G401.6 (cell line): ENCODE data around the gene GAK.

Source experiments
- FAIRE-seq: peaks from 2 replicates; lab custom pipeline; 2012; peaks lifted over from hg19 to GRCh38; lab: Jason Lieb, UNC

The GAK gene

DNA sequence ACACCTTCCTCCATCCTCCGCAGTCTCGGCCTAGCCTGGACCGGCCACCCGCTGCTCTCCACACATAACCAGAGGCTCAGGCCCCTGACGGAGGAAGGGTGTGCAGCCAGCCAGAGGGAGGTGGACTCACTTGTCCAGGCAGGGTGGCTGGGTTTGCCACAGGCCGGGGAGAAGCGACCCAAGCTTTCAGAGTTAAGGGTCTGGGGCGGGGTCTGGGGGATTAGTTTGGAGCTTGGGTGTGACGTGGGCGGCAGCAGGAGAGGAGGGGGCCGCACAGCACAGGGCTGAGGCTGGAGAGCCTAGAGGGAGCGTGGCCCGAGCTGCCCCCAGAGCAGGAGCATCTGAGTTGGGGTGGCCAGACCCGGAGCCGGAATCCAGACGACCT is 83.8 kb downstream of the GAK start:
- FAIRE-seq = no peak

DNA sequence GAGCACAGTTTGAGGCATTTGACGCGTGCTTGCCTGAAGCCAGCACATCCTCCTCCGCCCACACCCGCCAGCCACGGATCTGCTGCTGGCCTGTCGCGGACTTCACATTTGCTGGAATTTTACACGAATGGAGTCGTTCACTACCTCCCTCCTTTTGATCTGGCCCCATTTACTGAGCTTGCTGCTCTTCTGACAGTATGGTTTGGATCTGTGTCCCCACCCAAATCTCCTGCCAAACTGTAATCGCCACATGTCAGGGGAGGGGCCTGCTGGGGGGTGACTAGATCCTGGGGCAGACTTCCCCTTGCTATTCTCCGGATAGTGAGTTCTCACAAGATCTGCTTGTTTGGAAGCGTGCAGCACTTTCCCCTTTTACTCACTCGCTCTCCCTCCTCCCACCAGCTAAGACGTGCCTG is 86.3 kb downstream of the GAK start:
- no peak for FAIRE-seq

DNA sequence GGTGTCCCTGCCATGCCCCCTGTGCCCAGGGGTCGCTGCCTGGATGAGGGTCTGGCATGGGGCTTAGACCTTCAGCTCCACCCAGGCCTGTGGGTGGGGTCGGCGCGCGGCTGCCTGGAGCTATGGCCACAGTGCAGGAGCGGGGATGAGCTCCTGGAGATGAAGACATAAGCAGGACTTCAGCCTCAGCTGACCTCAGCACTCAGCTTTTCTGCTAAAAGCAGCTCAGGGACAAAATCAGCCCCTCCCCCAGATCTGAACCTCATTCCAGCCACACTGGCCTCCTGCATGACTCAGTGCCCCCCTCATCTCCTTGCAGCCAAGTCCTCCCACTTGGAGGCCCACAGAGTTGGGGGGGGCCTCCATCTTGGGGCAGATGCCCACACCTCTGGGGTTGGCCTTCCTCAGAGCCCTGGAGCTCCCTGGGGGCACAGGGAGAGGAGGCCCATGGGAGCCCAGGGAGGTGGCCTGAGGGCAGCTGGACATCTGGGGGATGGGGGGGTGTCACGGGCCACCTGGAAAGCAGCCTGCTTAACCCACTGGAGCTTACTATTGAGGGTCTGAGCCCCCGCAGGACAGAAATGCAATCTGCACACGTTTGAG is 86.8 kb downstream of the GAK start:
- FAIRE-seq = no peak

GRCh38 chr4:844752-845232 is 87.3 kb downstream of the GAK start:
- FAIRE-seq = no peak

DNA sequence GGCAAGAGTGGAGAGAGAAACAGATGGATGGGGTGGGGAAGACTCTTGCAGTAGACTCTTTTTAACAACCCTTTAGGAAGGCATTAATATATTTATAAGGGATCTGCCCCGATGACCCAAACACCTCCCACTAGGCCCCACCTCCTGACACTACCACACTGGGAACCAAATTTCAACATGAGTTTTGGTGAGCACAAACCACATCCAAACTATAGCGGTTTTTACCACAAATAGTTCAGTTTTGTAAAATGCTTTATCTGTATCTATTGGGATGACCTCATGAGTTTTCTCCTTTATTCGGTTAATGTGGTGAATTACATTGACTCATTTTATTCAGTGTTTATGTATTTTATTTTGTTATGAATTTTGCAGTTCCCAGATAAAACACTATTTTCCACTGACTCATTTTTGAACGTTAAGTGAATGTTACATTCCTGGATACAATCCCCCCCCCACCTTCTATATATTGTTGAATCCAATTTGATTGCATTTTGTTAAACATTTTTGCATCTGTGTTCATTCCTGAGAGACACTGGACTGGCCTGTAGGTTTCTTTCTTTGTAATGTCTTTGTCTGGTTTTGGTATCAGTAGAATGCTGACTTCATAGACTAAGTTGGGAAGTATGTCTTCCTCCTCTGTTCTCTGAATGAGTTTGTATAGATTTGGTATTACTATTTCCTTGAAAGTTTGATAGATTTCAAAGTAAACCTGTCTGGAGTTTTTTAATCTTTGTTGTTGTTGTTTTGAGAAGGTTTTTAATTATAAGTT is 92.3 kb downstream of the GAK start:
- peak; percentile 11 for FAIRE-seq

DNA sequence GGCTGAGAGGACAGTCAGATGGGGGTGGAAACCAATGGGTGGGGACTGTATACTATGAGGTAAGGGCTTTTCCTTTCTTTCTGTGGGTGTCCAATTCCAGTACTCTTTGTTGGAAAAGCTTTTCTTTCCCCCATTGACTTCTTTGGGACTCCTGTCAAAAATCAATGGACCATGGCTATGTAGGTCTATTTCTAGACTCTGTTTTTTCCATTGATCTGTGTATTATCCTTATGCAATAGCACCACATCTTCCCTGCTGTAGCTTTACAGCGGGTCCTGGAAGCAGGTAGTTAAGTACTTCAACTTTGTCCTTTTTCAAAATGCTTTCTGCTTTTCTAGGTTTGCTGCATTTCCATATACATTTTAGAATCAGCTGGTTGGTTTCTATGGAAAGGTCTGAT is 94.3 kb downstream of the GAK start:
- no peak for FAIRE-seq

DNA sequence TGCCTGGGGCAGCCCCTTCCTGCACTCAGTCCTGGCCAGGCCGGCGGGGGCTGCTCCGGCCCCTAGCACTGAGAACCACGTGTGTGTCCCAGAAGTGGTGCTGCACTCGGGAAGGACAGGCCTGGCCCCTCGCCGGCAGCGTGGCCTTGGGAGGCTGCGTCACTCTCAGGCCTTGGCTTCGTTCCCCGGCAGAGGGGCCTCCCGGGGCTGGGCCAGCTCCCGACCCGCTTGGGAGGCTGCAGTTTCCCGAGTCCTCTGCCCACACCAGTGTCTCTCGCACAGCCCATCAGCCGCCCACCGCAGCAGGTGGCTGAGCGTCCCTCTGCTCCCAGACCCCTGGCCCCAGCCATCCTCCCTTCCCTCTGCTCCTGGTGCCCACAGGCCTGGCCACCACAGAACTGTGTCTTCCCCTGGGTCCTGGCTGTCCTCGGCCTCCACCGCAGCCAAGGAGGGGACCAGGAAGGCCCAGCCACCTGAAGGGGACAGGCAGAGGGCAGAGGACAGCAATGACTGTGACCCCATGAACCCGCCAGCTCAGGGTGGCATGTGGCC is 95.3 kb downstream of the GAK start:
- FAIRE-seq = no peak

- FAIRE-seq = no peak
These were observed 96.1 kb downstream of the GAK start for GRCh38 chr4:836003-836511.

GRCh38 chr4:835148-836002 is 96.7 kb downstream of the GAK start:
- FAIRE-seq = no peak

- FAIRE-seq = no peak
These were observed 97.6 kb downstream of the GAK start for GRCh38 chr4:834368-835147.

DNA sequence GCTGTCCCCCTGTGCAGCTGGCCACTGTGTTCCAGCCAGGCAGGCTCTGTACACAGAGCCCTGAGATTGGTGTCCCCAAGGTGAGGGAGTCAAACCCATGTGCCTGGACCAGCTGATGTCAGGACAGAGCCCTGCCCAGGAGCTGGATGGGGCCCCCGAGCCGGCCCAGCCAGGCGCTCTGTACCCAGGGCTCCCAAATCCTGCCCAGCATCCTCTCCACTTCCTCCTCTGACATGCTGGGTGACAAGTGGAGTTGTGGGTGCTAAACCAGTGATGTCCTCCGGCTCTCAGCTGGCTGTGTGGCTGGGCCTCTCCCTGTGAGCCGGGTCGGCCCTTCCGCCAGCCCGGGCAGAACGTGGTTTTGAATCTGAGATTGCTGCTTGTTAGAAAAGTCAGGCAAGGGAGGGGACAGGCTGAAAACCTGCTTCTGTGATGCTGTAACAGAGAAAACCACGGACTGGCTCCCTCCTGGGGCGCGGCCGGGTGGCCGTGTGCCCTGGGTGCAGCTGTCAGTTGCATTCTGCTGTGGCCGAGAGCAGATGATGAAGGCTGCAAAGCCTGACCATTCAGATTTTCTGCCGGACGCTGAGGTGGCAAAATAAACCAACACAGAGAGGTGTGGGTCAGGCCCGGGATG is 98.3 kb downstream of the GAK start:
- FAIRE-seq = no peak

DNA sequence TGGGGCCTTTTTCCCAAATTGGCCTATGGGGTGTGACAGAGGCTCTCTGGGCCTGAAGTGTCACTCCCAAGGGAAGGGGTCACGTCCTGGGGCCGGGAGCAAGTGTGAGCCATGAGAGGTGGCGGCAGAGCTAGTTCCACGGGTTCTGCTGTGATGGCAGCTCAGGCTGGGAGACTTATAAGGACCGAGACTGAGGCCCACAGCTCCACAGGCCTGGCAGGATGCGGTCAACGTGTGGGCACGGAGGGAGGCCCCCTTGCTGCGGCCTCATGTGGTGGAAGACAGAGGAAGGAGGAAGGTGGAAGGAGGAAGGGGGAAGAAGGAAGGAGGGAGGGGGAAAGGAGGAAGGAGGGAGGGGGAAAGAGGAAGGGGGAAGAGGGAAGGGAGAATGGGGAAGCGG is 99.0 kb downstream of the GAK start:
- FAIRE-seq = no peak

DNA sequence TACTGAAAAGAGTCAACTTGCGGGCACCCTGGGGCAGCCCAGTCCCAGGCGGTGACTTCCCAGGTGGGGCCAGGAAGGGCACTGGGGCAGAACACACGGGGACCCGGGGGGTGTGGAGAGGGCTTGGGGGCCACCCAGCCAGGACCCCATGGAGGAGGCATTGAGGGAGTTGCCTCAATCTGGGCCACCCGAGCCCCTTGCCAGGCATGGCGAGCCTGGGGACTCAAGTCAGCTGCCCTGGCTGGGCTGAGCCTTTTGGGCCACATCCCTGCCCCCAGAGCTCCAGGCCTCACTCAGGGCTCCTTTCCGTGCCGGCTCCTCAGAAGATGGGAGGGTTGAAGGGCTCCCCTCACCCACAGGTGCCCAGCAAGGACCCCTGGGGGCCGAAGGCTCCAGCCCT is 99.6 kb downstream of the GAK start:
- FAIRE-seq = no peak

GRCh38 chr4:832108-832507 is 100.0 kb downstream of the GAK start:
- FAIRE-seq = no peak

DNA sequence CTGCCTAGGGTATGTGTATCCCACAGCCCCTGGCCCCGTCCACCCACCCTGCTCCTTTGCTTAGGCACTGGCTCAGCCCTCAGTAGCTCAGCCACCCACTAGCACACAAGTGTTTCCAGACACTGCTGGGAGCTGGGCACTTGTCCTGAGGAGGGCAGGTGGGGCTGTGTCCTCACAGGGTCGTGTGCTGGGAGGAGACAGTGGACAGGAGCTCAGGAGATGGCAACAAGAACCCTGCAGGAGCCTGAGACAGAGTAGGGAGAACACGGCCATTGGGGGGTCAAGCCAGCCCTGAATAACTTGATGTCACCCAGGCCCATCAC is 100.7 kb downstream of the GAK start:
- no peak for FAIRE-seq

DNA sequence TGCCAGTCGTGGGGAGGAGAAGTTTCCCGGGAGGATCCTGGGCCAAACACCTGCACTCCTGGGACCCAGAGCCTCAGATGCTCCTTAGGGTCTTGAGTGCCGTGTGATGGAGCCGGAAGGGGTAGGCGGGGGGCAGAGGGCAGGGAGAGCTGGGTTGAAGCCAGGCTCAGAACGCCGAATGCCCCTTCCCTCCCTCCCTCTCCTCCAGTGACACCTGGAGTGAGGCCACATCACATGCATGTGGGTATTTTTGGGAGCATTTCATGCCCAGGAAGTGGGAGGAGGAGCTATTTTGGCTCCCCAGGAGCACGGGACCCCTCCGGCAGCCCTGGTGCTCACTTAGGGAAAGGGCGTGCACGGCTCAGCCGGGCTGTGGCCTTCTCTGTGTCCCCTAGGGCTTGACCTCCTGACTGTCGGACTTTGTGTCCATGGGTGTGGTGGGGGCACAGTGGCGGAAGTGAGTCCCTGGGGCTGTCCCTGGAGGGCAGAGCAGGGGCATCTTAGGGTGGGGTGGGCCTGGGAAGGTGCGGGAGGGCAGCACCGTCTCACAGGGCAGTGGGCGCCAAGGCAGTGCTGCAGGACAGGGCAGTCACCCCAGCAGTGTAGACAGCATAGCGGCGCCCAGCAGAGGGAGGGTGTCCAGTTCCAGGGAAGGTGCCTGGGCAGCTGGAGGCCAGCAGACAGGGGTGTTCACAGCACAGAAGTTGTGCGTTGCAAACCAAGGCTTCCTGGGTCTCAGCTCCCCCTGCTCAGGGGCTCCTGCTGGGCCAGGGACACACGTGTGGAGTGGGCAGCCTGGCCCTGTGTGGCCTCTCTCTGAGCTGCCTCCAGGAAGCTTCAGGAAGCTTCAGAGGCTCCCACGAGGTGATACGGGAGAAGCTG is 101.3 kb downstream of the GAK start:
- no peak for FAIRE-seq

DNA sequence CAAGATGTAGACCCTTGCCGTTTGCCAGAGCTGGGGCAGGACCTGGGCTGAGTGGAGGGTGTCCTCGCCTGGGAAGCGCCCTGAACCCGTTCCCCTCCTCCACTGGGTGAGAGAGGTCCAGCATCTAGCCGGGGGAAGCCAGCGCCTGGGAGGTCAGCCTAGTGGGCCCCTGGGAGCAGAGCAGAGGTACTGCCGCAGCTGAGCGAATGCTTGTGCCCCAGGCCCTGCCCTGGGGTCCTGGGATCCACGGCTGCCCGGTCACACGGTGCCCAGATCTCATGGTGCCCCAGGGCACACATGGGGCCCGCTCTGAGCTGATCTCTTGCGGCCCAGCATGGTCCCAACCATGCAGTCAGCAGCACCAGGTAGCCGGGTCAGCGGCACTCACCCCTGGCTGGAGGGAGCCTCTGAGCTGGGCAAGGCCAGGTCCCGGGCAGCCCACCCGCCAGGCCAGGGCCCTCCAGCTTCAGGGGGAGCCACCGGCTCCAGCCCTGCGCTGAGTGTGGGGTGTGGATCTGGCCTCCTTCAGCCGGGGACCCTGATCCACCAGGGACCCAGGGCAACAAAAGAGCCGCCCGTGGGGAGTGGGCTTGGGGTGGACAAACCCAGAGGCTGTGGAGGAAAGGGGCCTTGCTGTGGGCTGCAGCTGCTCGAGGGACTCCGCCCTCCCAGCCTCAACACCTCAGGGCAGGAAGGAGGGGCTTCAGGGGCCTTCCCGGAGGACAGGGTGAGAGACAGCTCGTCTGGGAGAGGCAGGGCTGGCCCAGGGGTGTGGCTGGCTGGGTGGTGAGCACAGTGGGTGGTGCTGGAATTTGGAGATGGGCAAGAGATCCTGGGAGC is 102.1 kb downstream of the GAK start:
- FAIRE-seq = no peak

DNA sequence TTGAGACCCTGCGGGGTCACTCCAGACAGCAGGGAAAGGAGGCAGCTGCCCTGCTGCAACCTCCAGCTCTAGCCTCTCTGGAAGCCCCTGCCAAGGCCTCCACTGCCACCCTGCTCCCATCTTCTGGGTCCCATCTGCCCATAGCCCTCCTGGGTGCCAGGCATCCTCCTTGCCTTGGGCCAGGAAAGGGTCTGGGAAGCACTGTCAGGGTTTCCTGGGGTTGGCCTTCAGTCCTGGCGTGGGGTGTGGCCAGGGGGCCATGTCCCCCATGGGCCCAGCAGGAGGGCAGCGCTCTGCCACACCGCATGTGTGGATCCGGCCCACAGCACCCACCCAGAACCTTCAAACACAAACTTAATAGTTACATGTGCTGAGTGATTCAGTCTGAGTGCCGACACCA is 102.8 kb downstream of the GAK start:
- FAIRE-seq = no peak

- FAIRE-seq = no peak
These were observed 103.4 kb downstream of the GAK start for GRCh38 chr4:828641-829271.
